Measurements from ENCODE around the gene RAD50. TPM values are rescaled to one million over a fixed set of nuclear protein-coding genes. Genes with fewer than 3 reads are reported as not detected.

Gene RAD50
- polyA plus RNA-seq, 1 experiment, result 9.7 TPM

GRCh38 chr5:132675936-132676689, 119.3 kb downstream of the RAD50 start:
- DNase-seq (ENCODE audit: low read depth), result no peak
- TF ChIP-seq CTCF (IDR thresholded peaks at IDR 0.05; ENCODE audit: insufficient read depth, low read depth, low read length), result no peak
- Histone ChIP-seq H3K27me3 (ENCODE audit: control insufficient read depth, insufficient read depth, low read length) (no peaks in the 10 kb centered on the region), H3K4me3 (ENCODE audit: low read depth, low read length) (no peak overlapping the region), H3K36me3 (ENCODE audit: control insufficient read depth, insufficient read depth, low read length) (no peaks in the 10 kb centered on the region)
- ChIA-PET POLR2A (no interaction called here), CTCF (interaction anchor here (1.2 to 1.5 kb wide), 3 partner anchors 15 to 144 kb away, joined by 3 to 4 read pairs (median 4); no protein-coding TSS in a partner anchor)

GRCh38 chr5:132677191-132677590, 120.4 kb downstream of the RAD50 start:
- ChIA-PET POLR2A (no interaction called here), CTCF (interaction anchor here (0.8 to 1.8 kb wide), 4 partner anchors 16 to 171 kb away, joined by 3 to 5 read pairs (median 4); no protein-coding TSS in a partner anchor)
- H3K27me3 ChIP-seq (ENCODE audit: control insufficient read depth, insufficient read depth, low read length), result no peaks in the 10 kb centered on the region
- no peak overlapping the region for H3K4me3 ChIP-seq (ENCODE audit: low read depth, low read length)
- DNase-seq (ENCODE audit: low read depth), result peak; percentile 76
- H3K36me3 ChIP-seq (ENCODE audit: control insufficient read depth, insufficient read depth, low read length), result no peaks in the 10 kb centered on the region
- TF ChIP-seq CTCF (IDR thresholded peaks at IDR 0.05; ENCODE audit: insufficient read depth, low read depth, low read length), result peak; percentile 59

GRCh38 chr5:132677682-132678400, 121.1 kb downstream of the RAD50 start:
- POLR2A ChIA-PET, result no interaction called here
- TF ChIP-seq CTCF (IDR thresholded peaks at IDR 0.05; ENCODE audit: insufficient read depth, low read depth, low read length), result no peak
- no peaks in the 10 kb centered on the region for H3K36me3 ChIP-seq (ENCODE audit: control insufficient read depth, insufficient read depth, low read length)
- H3K4me3 ChIP-seq (ENCODE audit: low read depth, low read length), result no peak overlapping the region
- CTCF ChIA-PET, result interaction anchor here (0.8 to 1.8 kb wide), 3 partner anchors 18 to 177 kb away, joined by 3 to 5 read pairs (median 3); no protein-coding TSS in a partner anchor
- no peak for DNase-seq (ENCODE audit: low read depth)
- no peaks in the 10 kb centered on the region for H3K27me3 ChIP-seq (ENCODE audit: control insufficient read depth, insufficient read depth, low read length)

GRCh38 chr5:132678735-132679134, 122.0 kb downstream of the RAD50 start:
- CTCF ChIA-PET, result interaction anchor here (1.1 kb wide), 1 partner anchor 178 kb away, joined by 3 read pairs; no protein-coding TSS in a partner anchor

More at GRCh38 chr5:132678735-132679134, 122.0 kb downstream of the RAD50 start:
- POLR2A ChIA-PET, result no interaction called here
- H3K4me3 ChIP-seq (ENCODE audit: low read depth, low read length), result no peak overlapping the region
- no peaks in the 10 kb centered on the region for H3K36me3 ChIP-seq (ENCODE audit: control insufficient read depth, insufficient read depth, low read length)
- TF ChIP-seq CTCF (IDR thresholded peaks at IDR 0.05; ENCODE audit: insufficient read depth, low read depth, low read length), result no peak
- no peaks in the 10 kb centered on the region for H3K27me3 ChIP-seq (ENCODE audit: control insufficient read depth, insufficient read depth, low read length)
- no peak for DNase-seq (ENCODE audit: low read depth)
